Stimulated activated CD8-positive, alpha-beta memory T cell treated with anti-CD3 and anti-CD28 coated beads, Interleukin-12 subunit alpha, Interleukin-12 subunit beta, amount 100 ng/mL, for 24 hours (primary cell): Measurements from ENCODE around the gene PALLD.
"Not testable (repeated sequence)": the region's sequence is repeated elsewhere in the genome, so short reads cannot be mapped to it uniquely, and the experiment has no call there.

Experiments used
- DNase-seq: peaks from one replicate; pipeline ENCODE4 v3.0.0-alpha.2; 2020; ENCODE audit errors: extremely low read depth

PALLD gene

GRCh38 chr4:168908093-168908492, 411.2 kb downstream of the PALLD start:
- DNase-seq, result no peak

GRCh38 chr4:168908851-168909273, 412.0 kb downstream of the PALLD start:
- no peak for DNase-seq

GRCh38 chr4:168914095-168914494, 417.2 kb downstream of the PALLD start:
- DNase-seq, result no peak

- no peak for DNase-seq
These were observed 420.4 kb downstream of the PALLD start for GRCh38 chr4:168917138-168917779.

GRCh38 chr4:168919706-168920324, 423.0 kb downstream of the PALLD start:
- DNase-seq, result no peak

GRCh38 chr4:168920441-168921065, 423.7 kb downstream of the PALLD start:
- no peak for DNase-seq

GRCh38 chr4:168923526-168924194, 426.8 kb downstream of the PALLD start:
- DNase-seq, result no peak

- DNase-seq, result no peak
These were observed 427.8 kb downstream of the PALLD start for GRCh38 chr4:168924667-168925066.

GRCh38 chr4:168925789-168926490, 429.1 kb downstream of the PALLD start:
- no peak for DNase-seq

- no peak for DNase-seq
These were observed 431.5 kb downstream of the PALLD start for GRCh38 chr4:168928346-168928745.

GRCh38 chr4:168928875-168929274, 432.0 kb downstream of the PALLD start:
- DNase-seq, result no peak

GRCh38 chr4:168930413-168931196, 433.8 kb downstream of the PALLD start:
- DNase-seq, result no peak

GRCh38 chr4:168931215-168931650, 434.4 kb downstream of the PALLD start:
- no peak for DNase-seq

GRCh38 chr4:168932138-168932537, 435.3 kb downstream of the PALLD start:
- no peak for DNase-seq

- DNase-seq, result no peak
These were observed 436.6 kb downstream of the PALLD start for GRCh38 chr4:168933423-168933822.

GRCh38 chr4:168937473-168937872, 440.6 kb downstream of the PALLD start:
- not testable (repeated sequence) for DNase-seq

GRCh38 chr4:168942985-168943384, 446.1 kb downstream of the PALLD start:
- DNase-seq, result no peak

GRCh38 chr4:168945291-168945690, 448.4 kb downstream of the PALLD start:
- no peak for DNase-seq

GRCh38 chr4:168952821-168953246, 456.0 kb downstream of the PALLD start:
- not testable (repeated sequence) for DNase-seq

GRCh38 chr4:168955674-168956073, 458.8 kb downstream of the PALLD start:
- DNase-seq, result no peak

- DNase-seq, result no peak
These were observed 463.9 kb downstream of the PALLD start for GRCh38 chr4:168960716-168961115.
